Measurements from ENCODE around the gene THOC2.

The THOC2 gene

DNA sequence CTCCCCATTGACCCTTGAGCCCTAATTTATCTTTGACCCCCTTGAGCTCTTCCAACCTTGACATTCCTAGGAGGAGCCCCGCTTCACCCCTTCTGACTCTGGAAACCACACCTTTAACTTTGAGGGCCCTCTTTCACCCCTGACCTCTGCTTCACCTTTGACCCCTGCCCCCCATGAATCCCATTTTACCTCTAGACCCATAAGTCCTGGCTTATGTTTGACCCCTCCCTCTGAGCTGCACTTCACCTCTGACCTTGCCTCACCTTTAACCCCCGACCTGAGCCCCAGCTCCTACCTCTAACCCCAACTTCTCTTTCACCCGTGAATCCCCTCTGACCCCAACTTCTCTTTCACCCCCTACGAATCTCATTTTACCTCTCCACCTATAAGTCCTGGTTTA, 169.7 kb downstream of the THOC2 start:
- DNase-seq, result no peak

DNA sequence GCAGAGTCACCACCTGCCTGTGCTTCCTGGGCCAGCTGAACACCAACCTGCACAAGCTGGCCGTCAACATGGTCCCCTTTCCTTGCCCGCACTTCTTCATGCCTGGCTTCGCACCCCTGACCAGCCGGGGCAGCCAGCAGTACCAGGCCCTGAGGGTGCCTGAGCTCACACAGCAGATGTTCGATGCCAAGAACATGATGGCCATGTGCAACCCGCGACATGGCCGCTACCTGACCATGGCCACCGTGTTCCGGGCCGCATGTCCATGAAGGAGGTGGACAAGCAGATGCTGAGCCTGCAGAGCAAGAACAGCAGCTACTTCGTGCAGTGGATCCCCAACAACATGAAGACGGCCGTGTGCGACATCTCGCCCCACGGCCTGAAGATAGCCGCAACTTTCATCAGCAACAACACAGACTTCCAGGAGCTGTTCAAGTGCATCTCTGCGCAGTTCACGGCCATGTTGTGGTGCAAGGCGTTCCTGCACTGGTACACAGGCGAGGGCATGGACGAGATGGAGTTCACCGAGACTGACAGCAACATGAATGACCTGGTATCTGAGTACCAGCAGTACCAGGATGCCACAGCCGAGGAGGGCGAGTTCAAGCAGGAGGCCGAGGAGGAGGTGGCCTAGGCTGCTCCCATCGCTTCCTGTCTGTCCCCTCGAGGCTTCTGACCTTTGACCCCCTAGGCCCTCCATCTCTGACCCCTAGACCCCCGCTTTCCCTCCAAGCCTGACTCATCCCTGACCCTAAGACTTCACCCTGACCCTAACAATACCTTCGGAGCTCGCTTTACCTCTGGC, 170.3 kb downstream of the THOC2 start:
- no peak for DNase-seq

- DNase-seq, result no peak
These were observed 171.2 kb downstream of the THOC2 start for GRCh38 chrX:123561439-123562215.

- no peak for DNase-seq
These were observed 182.0 kb downstream of the THOC2 start for GRCh38 chrX:123550829-123551228.
